ENCODE results near the gene PDE3A.

The PDE3A gene

DNA sequence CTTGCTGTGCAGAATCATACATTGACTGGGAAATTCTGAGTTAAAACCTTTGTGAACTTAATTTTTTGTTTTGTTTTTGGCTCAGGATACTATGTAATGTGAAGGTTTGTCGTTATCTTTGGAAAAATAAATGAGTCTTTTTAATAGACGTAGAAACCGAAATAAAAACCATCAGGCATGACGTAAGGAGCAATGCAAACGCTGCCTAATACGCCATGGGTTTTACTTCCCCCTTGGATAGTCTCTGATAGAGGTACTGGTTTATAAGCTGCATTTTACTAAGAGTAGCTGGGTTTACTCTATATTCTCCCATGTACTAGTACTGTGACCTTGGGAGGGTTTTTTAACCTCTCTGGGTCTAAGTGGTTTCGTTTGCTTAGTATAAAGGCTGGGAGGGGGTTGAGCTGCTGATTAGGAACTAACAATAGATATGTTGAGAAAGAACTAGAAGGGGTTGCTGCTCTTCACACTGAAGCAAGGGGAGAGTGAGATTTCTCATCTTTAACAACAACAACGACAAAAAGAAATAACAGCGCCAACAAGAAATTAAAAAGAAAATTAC lies 260.0 kb downstream of the PDE3A start:
- no peak for DNase-seq

GRCh38 chr12:20628999-20629398 lies 260.7 kb downstream of the PDE3A start:
- no peak for DNase-seq

DNA sequence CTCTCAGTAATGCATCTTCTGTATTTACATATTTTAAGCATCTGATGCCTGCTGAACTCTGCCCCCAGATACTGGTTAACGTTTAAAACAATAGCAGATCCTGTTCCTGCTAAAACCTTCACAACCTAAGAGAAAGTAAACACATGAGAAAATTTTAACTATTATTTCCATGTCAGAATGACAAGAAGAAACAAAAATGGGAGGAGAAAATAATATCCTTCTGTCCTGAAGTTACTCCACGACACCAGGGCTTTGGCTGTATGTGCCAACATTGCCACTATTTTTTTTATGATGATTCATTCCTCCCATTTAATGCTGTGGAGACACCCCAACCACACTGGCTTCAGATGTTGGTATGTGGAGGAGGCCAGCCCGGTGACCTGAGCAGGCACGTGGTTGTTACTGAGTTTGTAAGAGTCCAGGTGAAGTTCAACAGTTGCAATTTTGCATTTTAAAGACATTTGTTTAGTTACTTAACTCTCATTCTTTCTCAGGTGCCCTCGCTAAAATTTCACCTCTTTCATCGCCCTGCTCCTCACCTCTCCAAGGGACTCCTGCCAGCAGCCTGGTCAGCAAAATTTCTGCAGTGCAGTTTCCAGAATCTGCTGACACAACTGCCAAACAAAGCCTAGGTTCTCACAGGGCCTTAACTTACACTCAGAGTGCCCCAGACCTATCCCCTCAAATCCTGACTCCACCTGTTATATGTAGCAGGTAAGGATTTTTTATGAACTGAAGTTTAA lies 261.2 kb downstream of the PDE3A start:
- no peak for DNase-seq

GRCh38 chr12:20631711-20632110 lies 263.4 kb downstream of the PDE3A start:
- DNase-seq = no peak

DNA sequence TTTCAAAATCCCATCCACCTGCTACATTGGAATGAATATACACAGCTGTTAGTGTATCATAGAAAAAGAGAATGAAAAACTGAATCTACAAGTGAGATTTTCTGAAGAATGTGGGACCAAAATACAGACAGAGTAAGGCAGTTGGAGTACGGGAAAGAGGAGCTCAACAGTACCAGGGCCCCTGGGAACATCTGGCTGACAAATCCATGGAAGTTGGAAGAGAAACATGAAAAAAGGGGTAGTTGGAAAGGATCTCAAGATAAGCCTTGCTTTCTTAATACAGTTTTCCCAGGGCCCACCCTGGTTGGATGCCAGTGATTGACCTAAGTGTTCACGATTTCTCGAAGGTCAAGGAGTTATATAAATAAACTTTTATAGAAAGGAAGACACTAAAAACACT lies 272.8 kb downstream of the PDE3A start:
- DNase-seq = no peak

DNA sequence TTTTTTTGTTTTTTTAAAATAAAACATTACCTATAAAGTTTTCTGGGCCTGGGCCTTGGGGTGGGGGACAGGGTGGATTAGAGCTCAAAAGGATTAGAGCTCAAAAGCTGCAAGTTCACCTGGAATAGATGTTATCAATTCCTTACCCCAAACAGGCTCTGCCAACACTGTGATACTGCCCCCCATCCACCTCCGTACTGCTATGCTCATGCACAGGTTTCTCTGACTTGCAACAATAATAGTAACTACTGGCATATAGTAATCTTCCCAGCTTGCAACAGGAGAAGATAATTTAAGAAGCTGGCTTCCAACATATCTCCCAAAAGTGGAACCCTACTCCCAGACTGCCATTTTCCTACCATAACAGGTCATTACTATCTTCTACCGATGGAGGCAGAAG lies 275.5 kb downstream of the PDE3A start:
- DNase-seq = no peak

DNA sequence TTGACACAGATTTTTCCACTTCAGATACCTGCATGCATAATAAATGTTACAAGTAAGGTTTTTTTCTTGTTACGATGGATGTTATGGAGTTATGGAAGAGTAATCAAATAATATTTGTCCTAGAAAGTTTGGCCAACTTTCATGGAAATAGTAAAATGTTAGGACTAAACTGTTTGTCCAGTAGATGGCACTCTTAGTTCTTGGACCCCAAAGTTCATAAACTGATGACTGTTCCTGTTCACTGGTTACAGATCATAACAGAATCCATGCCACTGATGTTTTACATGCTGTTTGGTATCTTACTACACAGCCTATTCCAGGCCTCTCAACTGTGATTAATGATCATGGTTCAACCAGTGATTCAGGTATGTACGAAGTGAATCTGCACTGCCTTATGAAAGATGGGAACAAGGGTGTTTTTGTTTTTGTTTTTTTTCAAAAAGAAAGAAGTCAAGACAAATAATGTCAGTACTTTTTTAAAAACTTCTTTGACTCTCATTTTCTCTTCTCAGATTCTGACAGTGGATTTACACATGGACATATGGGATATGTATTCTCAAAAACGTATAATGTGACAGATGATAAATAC lies 278.0 kb downstream of the PDE3A start:
- DNase-seq = peak in 1 of 2 experiments; percentile 16

DNA sequence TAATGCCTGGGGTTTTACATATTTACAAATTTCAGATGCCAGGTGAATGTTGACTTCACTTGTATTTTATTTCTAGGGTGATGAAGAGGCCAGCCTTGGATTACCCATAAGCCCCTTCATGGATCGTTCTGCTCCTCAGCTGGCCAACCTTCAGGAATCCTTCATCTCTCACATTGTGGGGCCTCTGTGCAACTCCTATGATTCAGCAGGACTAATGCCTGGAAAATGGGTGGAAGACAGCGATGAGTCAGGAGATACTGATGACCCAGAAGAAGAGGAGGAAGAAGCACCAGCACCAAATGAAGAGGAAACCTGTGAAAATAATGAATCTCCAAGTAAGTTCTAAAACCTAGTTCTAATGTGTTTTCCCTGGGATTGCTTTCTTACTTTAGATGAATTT lies 285.5 kb downstream of the PDE3A start:
- DNase-seq = no peak

GRCh38 chr12:20656600-20656999 lies 288.3 kb downstream of the PDE3A start:
- no peak for DNase-seq

- DNase-seq = no peak
Measured at GRCh38 chr12:20657496-20657895, 289.2 kb downstream of the PDE3A start.

- no peak for DNase-seq
Measured at GRCh38 chr12:20681334-20681733, 313.0 kb downstream of the PDE3A start.

DNA sequence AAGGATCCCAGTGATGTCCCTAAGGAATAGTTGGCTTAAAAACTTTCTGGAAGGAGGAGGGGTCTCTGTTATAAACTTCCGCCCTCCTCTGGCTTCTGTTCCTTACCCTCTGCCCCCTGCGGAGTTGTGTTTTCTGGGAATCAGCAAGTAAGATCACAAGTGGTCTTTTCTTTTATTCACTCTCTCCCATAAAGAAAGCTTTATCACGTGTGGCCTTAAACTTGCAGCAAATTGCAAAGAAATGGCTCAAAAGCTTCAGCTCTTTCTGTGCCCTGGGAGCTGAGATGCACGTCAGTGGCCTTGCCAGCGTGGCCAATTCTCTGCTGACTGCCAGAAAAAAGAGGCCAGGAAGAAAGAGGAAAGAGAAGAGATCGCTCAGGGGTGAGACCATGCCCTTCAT lies 326.9 kb downstream of the PDE3A start, which contains the start of gene SLCO1C1:
TSS of gene SLCO1C1 (plus strand) at position 101 of the 400 bp plus-strand sequence. CDS start 4,245 bp downstream, outside the sequence.
- DNase-seq = no peak

- no peak for DNase-seq
Measured at GRCh38 chr12:20696181-20696905, 328.0 kb downstream of the PDE3A start.

DNA sequence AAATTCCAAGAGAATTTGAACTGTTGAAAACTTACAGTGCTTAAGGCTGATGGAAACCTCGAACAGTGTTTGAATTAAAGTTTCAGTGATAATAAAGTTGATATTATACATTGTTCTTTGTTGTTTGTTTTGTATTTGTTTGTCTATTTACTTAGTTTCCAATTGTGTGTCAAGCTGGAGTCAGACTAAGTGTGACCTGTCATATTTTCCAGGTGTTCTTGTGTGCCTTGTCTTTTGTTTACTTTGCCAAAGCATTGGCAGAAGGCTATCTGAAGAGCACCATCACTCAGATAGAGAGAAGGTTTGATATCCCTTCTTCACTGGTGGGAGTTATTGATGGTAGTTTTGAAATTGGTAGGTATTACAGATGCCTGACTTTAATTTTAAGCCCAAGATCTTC lies 332.8 kb downstream of the PDE3A start:
- DNase-seq = no peak

DNA sequence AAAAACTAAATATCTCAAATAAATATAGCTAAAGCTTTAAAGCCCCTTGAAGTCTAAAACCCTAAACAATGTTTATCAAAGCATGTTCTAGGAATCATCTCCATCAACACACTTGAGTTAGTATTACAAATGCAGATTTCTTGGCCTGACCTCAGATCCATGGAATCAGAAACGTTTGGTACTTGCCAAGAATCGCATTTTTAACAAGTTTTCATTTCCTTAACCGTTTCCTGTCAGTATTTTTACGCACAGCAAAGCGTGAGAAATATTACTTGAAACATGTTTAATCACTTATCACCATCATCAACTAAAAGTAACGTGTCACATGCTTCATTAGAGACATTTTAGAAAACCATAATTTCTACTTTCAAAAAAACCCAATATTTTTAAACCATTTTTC lies 336.5 kb downstream of the PDE3A start:
- no peak for DNase-seq

GRCh38 chr12:20711846-20712245 lies 343.5 kb downstream of the PDE3A start:
- DNase-seq = no peak

GRCh38 chr12:20716037-20716436 lies 347.7 kb downstream of the PDE3A start:
- no peak for DNase-seq

GRCh38 chr12:20716985-20717384 lies 348.6 kb downstream of the PDE3A start:
- no peak for DNase-seq

DNA sequence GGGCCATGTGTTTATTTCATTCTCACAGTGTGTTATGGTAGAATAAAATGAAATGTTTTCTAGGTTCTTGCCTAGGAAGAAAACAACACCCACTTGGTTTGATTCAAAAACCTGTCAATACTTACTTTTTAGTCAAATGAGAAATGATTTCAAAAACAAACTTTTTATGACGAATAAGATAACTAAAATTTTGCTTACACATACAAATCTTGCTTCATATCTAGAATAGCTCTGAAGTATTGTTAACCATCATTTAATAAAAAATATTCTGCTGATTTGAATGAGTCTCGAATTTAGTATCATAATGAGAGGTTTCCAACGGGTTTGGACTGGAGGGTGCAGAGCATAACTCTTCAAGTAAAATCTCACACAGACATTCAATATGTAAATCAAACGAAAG lies 350.0 kb downstream of the PDE3A start:
- DNase-seq = no peak

- DNase-seq = no peak
Measured at GRCh38 chr12:20722142-20722541, 353.8 kb downstream of the PDE3A start.

GRCh38 chr12:20731274-20731673 lies 362.9 kb downstream of the PDE3A start:
- no peak for DNase-seq

All from NCI-H187 (cell line).